KMS-11 (cell line): ENCODE results near the gene NUP50.

Source experiments
- H2AFZ ChIP-seq: fragments of 200-600 bp; sonication (generic); 2 replicates; pipeline ENCODE4 v1.6.1; 2016; ENCODE audit warnings: antibody characterized with exemption, mixed run types, low read depth
- H3K27ac ChIP-seq: fragments of 200-600 bp; sonication (generic); 2 replicates; pipeline ENCODE4 v1.6.1; 2016; ENCODE audit warnings: mild to moderate bottlenecking, mixed run types
- H3K27me3 ChIP-seq: fragments of 200-600 bp; sonication (generic); 2 replicates; pipeline ENCODE4 v1.6.1; 2017; ENCODE audit warnings: mild to moderate bottlenecking, low read depth, mixed run types, moderate library complexity; ENCODE audit not compliant: insufficient read depth
- H3K36me3 ChIP-seq: fragments of 200-600 bp; sonication (generic); 2 replicates; pipeline ENCODE4 v1.6.1; 2017; ENCODE audit warnings: mild to moderate bottlenecking, mixed run types; ENCODE audit not compliant: insufficient read depth
- H3K4me1 ChIP-seq: fragments of 200-600 bp; sonication (generic); 2 replicates; pipeline ENCODE4 v1.6.1; 2016; ENCODE audit warnings: mild to moderate bottlenecking, low read depth, mixed run types; ENCODE audit not compliant: poor library complexity, severe bottlenecking
- H3K4me2 ChIP-seq: fragments of 200-600 bp; sonication (generic); 2 replicates; pipeline ENCODE4 v1.7.0; 2016; ENCODE audit warnings: mild to moderate bottlenecking, mixed run types
- H3K4me3 ChIP-seq: fragments of 200-600 bp; sonication (generic); IDR thresholded peaks from 2 replicates; pipeline ENCODE4 v1.6.1; 2017; ENCODE audit warnings: low read depth, low read length, mixed read lengths; ENCODE audit not compliant: insufficient read depth
- H3K79me2 ChIP-seq: fragments of 200-600 bp; sonication (generic); 2 replicates; pipeline ENCODE4 v1.6.1; 2016; ENCODE audit warnings: low read depth, mixed run types; ENCODE audit not compliant: insufficient read depth
- H3K9ac ChIP-seq: fragments of 200-600 bp; sonication (generic); 2 replicates; pipeline ENCODE4 v1.6.1; 2016; ENCODE audit warnings: mild to moderate bottlenecking, mixed run types
- H4K20me1 ChIP-seq: fragments of 200-600 bp; sonication (generic); 2 replicates; pipeline ENCODE4 v1.6.1; 2016; ENCODE audit warnings: mild to moderate bottlenecking, mixed run types; ENCODE audit not compliant: insufficient read depth
- TF ChIP-seq, protein P1 (sequence below): fragments of 200-600 bp; sonication (generic); conservative IDR thresholded peaks from 2 replicates; pipeline ENCODE4 v1.6.1; 2017; ENCODE audit warnings: low read depth, mild to moderate bottlenecking, antibody characterized with exemption, low read length, moderate library complexity, mixed read lengths

NUP50 gene

DNA sequence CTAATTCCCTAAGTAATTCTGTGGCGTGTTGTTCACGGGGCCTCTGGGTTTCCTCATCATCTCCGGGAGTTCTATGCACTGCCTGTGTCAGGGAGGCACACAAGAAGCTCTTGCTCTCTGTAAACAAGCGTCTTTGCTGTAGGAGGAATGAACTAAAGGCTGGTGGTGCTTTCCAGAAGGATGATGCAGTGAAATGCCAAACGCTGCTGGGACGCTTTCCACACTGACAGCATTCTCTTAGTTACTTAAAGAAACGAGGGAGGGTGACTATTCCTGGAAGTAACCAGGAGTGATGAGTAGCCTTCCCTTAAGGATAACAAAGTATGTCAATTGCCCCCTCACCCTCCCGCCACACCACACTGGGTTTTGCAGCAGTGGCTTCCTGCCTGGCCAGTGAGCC is 38.5 kb upstream of the NUP50 start:
- no peak overlapping the region for H3K4me2 ChIP-seq

GRCh38 chr22:45127866-45128265 is 35.9 kb upstream of the NUP50 start:
- H3K9ac ChIP-seq = no peak overlapping the region
- no peak overlapping the region for H2AFZ ChIP-seq
- TF ChIP-seq, protein P1, sequence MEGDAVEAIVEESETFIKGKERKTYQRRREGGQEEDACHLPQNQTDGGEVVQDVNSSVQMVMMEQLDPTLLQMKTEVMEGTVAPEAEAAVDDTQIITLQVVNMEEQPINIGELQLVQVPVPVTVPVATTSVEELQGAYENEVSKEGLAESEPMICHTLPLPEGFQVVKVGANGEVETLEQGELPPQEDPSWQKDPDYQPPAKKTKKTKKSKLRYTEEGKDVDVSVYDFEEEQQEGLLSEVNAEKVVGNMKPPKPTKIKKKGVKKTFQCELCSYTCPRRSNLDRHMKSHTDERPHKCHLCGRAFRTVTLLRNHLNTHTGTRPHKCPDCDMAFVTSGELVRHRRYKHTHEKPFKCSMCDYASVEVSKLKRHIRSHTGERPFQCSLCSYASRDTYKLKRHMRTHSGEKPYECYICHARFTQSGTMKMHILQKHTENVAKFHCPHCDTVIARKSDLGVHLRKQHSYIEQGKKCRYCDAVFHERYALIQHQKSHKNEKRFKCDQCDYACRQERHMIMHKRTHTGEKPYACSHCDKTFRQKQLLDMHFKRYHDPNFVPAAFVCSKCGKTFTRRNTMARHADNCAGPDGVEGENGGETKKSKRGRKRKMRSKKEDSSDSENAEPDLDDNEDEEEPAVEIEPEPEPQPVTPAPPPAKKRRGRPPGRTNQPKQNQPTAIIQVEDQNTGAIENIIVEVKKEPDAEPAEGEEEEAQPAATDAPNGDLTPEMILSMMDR = no peak
- no peaks in the 10 kb centered on the region for H4K20me1 ChIP-seq
- no peak overlapping the region for H3K4me2 ChIP-seq
- no peaks in the 10 kb centered on the region for H3K79me2 ChIP-seq
- H3K27me3 ChIP-seq = peaks cover 5% of the 10 kb centered on the region; the same call in 1 of the 2 replicates
- H3K4me1 ChIP-seq = no peaks in the 10 kb centered on the region
- H3K4me3 ChIP-seq = no peak overlapping the region
- H3K27ac ChIP-seq = no peak overlapping the region
- H3K36me3 ChIP-seq = no peaks in the 10 kb centered on the region

More for the DNA sequence above, 38.5 kb upstream of the NUP50 start:
- no peaks in the 10 kb centered on the region for H3K79me2 ChIP-seq
- H3K4me1 ChIP-seq = no peaks in the 10 kb centered on the region
- peaks cover 5% of the 10 kb centered on the region; the same call in 1 of the 2 replicates for H3K27me3 ChIP-seq
- no peak overlapping the region for H3K9ac ChIP-seq
- TF ChIP-seq, protein P1 = no peak
- H3K36me3 ChIP-seq = no peaks in the 10 kb centered on the region
- H2AFZ ChIP-seq = no peak overlapping the region
- no peaks in the 10 kb centered on the region for H4K20me1 ChIP-seq
- no peak overlapping the region for H3K27ac ChIP-seq
- no peak overlapping the region for H3K4me3 ChIP-seq

DNA sequence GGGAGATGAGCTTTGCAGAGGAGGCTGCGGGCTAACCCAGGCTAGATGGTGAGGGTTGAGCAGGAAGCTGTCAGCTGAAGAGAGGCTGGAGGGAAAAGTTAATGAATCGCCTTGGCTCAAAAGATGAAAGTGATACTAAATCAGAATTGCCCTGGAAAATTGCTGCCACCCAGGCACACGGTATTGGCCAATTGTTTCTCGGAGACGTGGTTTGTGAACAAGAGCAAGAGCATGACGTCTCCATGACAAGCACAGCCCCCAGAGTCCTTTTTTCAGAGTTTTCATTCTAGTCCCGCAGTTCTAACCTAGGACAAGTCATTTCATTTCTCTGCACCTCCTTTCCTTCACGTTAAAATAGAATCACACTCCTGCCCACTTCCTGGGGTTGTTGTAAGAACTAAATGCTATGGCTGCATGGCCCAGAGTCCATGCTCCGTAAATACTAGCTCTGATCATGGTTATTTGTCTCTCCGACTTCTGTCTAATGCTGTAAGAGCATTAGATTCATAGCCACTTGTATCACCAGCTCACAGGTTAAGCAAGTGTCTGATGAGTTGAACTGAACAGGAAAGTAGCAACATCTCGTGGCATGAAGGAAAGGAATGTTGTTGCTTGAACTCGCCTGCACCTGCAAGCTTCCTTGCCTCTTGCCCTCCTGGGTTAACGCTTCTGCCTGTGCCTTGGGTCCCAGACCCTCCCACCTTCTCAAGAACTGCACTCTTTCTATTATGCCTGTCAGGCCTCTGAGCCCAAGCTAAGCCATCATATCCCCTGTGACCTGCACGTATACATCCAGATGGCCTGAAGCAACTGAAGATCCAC is 33.8 kb upstream of the NUP50 start:
- Histone ChIP-seq H3K36me3 (no peaks in the 10 kb centered on the region), H4K20me1 (no peaks in the 10 kb centered on the region), H3K4me2 (no peak overlapping the region), H3K27me3 (no peaks in the 10 kb centered on the region), H3K9ac (no peak overlapping the region), H3K27ac (no peak overlapping the region), H3K4me1 (no peaks in the 10 kb centered on the region), H2AFZ (no peak overlapping the region), H3K4me3 (no peak overlapping the region), H3K79me2 (no peaks in the 10 kb centered on the region)
- TF ChIP-seq, protein P1 = no peak

- no peak overlapping the region for H2AFZ ChIP-seq
- no peaks in the 10 kb centered on the region for H4K20me1 ChIP-seq
- H3K4me3 ChIP-seq = no peak overlapping the region
- no peaks in the 10 kb centered on the region for H3K79me2 ChIP-seq
- no peaks in the 10 kb centered on the region for H3K4me1 ChIP-seq
- H3K27ac ChIP-seq = no peak overlapping the region
- no peak overlapping the region for H3K4me2 ChIP-seq
- no peak overlapping the region for H3K9ac ChIP-seq
- H3K36me3 ChIP-seq = no peaks in the 10 kb centered on the region
- TF ChIP-seq, protein P1 = no peak
- no peaks in the 10 kb centered on the region for H3K27me3 ChIP-seq
Measured at GRCh38 chr22:45130891-45131290, 32.8 kb upstream of the NUP50 start.
